HG03066 (cell line): Measurements from ENCODE around the gene SGSH.

Experiments
- ATAC-seq: cut with Tn5 transposase; IDR thresholded peaks from one replicate; pipeline ENCODE4 v1.9.1; 2021; ENCODE audit warnings: low read depth; ENCODE audit not compliant: unreplicated experiment

Gene SGSH

DNA sequence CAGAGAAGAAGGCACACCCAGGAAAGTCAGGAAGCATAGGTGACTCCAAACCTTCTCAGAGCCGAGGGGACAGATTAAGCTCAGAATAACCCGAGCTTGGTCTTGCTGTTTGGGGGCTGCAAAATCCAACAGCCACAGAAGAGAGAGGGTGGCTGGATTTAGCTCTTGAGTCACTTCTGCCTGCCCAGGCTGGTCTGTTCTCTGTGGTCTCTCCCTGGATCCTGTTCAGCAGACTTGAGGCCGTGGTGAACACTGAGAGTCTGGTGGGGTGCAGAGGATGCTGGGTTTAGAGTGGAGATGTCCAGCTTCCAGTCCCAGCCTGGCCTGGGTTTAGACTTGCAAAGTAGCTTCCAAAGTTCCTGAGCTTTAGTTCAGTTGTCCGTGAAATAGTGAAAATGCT lies 8.9 kb upstream of the SGSH start:
- ATAC-seq: no peak

DNA sequence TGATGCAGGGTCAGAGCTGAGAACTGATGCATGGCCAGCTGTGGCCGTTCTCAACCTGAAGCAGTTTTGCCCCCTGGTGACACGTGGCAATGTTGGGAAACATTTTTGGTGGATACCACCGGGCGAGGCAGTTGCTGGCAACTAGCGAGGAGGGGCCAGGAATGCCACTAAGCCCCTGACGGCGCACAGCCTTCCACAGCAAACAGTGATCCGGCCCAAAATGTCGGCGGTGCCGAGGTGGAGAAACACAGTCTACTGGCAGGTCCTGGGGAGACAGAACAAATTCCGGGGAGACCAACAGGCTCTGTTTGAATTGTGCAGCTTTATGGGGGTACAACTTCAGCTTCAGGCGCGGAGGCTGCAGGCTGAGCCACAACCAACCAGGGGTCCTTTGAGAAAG lies 8.3 kb upstream of the SGSH start:
- no peak for ATAC-seq

GRCh38 chr17:80227666-80228065 lies 7.5 kb upstream of the SGSH start:
- no peak for ATAC-seq

- ATAC-seq: no peak
Measured at GRCh38 chr17:80227156-80227555, 7.0 kb upstream of the SGSH start.

- ATAC-seq: no peak
Measured at GRCh38 chr17:80225230-80225629, 5.1 kb upstream of the SGSH start.

DNA sequence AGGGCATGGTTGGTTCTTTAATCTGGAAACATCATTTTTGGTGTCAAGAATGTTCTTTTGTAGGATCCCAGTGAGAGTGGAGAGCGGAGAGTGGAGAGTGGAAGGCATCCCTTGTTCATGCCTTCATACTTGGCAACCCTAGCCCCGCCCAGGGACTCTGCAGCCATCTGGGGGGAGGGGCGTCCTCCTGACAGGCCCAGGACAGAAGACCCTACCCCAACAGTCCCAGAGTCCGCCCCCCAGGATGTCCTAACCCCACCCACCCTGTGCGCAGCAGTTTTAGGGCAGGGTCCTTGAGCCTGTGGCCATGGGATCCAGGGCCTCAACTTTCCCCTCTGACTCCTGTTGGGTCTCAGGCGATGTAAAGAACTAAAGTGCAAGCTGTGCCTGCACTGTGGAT lies 4.5 kb upstream of the SGSH start:
- ATAC-seq: no peak

DNA sequence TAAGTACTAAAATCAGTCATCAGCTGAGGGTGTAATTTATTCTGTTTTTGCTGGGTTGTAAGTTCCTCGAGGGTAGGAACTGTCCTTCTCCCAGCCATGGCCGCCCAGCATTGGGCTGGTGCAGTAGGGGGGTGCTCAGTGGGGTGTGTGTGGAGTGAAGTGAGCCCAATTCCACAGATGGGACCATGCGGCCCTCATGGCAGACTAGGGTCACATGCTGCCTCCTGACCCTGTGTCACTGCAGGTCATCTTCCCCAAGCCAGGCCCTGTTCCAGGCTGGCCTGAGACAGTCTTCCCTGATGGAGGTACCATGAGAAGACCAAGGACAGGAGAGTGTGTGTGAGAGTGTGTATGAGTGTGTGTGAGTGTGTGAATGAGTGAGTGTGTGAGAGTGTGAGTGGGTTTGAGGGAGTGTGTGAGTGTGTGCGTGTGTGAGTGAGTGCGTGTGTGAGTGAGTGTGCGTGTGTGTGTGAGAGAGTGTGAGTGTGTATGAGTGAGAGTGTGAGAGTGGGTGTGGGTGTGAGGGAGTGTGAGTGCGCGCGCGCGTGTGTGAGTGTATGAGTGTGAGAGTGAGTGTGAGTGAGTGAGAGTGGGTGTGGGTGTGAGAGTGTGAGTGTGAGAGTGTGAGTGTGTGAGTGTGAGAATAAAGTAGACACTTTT lies 3.8 kb upstream of the SGSH start:
- no peak for ATAC-seq

DNA sequence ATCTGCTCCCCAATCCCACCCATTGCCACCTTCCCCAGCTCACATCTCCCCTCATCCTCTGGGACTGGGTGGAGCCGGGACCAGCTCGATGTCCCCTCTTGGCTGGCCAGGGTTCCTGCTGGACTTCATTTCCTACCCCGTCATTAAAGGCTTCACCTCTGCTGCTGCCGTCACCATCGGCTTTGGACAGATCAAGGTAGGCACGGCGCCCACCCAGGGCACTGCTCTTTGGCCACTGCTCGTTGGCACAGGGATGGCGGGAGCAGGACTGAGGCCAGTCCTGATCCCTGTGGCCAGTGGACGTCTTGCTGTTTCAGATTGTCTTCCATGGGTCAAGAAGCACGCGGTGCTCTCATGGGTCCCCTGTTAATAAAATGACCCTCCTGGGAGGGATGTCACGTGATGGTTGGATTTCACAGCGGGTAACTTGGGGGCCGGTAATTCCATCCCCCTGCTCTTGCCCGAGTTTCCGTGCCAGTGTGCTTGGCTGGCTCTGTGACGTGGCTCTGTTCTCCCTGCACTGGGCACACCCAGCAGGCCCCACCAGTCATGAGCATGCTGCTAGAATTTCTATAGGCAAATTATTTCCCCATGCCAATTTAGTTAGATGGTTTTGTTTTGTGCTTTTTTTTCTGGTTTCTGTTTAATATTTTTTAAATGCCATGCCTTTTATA lies 3.1 kb upstream of the SGSH start:
- no peak for ATAC-seq

DNA sequence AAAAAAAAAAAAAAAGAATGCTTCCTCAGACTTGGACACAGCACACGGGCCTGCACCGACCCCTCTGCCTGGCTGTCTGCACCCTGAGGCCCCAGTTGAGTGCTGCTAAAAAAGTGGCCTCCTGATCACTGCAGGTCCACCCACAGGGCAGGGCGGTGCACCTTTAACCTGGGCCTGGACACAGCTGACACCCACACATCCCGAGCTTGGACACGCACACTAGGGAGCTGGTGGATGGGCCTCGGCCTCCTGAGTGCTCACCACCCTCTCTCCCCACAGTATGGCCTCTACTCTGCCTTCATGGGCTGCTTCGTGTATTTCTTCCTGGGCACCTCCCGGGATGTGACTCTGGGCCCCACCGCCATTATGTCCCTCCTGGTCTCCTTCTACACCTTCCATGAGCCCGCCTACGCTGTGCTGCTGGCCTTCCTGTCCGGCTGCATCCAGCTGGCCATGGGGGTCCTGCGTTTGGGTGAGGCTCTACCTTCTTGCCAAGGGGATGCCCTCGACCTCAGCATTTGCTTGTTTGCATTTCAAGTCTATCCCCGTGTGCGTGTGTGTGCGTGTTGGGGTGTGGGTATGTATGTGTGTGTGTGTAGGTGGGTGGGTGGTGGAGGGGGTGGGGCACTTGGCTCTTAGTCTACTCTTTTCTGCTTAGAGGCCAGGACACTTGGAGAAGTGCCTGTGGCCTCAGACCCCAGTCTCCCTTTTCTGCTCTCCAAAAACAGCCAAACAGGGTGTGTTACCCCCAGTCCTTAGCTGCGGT lies 2.4 kb upstream of the SGSH start:
- no peak for ATAC-seq

GRCh38 chr17:80221351-80222105 lies 1.4 kb upstream of the SGSH start:
- no peak for ATAC-seq

GRCh38 chr17:80220736-80221215 lies 643 bp upstream of the SGSH start:
- ATAC-seq: no peak

GRCh38 chr17:80219763-80220053 lies 425 bp downstream of the SGSH start:
- peak; percentile 17 for ATAC-seq

- peak; percentile 62 for ATAC-seq
Measured at GRCh38 chr17:80219013-80219762, 945 bp downstream of the SGSH start.

DNA sequence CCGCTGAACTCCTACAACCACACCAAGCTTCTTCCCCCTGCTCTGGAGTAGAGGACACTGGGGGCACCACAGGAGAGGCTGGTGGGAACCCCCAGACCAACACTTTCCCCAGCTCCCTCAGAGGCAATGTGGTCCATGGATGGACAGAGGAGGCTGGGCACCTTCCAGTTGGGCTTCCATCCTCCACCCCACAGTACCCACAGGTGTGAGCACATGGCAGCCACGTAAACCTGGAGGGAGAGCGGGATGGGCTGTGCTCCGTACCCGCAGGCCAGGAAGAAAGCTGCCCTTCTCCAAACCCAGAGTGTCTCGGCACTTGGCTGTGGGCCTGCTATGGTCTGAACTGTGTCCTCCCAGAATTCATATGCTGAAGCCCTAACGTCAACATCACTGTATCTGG lies 1.7 kb downstream of the SGSH start:
- ATAC-seq: no peak

GRCh38 chr17:80217703-80218362 lies 2.3 kb downstream of the SGSH start:
- no peak for ATAC-seq

GRCh38 chr17:80216473-80217456 lies 3.4 kb downstream of the SGSH start:
- no peak for ATAC-seq

DNA sequence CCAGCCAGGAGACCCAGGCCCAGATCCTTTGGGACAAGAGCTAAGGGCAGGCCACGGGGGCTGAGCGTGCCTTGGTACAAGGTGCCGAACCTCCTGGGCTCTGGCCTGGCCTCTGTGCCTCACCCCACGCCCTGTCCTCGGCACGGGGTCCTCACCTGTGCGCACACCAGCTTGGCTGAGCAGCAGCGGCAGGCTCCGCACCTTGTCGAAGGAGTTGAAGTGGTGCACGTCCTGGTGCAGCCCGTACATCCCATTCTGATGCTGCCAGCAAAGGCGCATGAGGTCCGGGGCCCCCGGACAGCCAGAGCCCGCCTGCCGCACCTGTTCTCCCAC lies 5.3 kb downstream of the SGSH start:
- no peak for ATAC-seq

DNA sequence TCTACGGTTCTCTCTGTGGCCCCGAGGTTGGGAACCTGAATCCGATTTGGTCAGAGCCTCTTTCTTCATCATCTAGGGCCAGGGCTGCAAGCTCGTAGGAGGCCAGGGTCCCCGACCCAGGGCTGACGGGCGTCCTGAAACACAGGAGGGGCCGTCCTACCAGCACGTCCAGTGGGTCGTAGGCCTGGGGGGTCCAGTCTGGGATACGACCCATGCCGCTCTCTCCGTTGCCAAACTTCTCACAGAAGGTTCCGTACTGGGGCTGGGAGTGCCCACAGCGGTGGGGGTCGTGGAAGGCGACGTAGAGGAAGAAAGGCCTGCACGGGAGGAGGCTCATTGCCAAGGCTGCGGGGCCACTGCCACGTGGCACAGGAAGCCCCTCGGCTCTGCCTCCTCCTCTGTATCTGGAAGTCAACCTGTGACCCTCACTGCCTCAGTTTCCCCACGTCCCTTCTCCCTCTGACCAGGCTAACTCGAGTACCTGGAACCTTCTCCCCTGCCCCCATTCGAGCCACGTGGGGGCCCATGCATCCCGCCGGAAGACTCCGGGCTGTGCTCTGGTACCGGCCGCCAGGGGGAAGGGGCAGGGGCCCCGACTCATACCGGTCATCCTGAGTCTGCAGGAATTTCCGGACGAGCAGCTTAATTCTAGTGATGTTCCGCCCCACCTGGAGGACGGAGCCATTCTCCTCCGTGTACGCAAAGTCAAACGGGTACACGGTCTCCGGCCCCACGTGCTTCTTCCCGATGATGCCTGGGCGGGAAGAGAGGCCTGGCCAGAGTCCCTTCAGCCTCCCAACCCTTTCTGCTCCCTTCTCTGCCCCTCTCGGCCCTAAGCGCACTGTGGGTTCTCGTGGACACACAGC lies 5.9 kb downstream of the SGSH start:
- ATAC-seq: no peak
